Measurements from ENCODE around the gene YWHAG. TPM values are rescaled to one million over a fixed set of nuclear protein-coding genes. Genes with fewer than 3 reads are reported as not detected.

Gene YWHAG
- total RNA-seq, 2 experiments from 2014 or later, result 42.6 to 126 TPM

DNA sequence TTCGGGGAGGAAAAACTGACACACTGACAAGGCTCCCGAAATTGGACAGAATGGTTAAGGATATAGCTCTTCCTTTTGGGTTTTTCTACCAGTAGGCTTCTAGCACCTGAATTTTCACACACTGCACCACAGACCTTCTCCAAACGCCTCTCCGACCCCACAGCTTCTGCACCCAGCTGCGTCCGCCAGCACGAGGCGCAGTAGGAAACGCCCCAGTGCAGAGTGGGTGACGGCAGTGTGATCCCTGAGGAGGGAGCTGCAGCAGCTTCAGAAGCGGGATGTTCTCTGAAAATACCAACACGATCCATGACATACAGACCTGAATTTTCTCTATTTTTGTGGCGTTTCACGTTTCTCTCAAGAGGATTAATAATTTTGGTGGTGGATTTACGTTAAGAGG lies 30.4 kb downstream of the YWHAG start:
- H4K20me1 ChIP-seq (ENCODE audit: insufficient read depth, low read length), result peaks cover 27% of the 10 kb centered on the region; the same call in 1 of the 2 replicates
- no peak overlapping the region for H3K27ac ChIP-seq (ENCODE audit: low read depth, low read length, poor library complexity, severe bottlenecking)
- H3K9me2 ChIP-seq (ENCODE audit: insufficient read depth, low read length), result no peaks in the 10 kb centered on the region
- intact Hi-C loops (cut with micrococcal nuclease; ENCODE audit: unreplicated experiment), result no loop called here
- H3K36me3 ChIP-seq (ENCODE audit: insufficient read depth, low read length), result peaks cover 95% of the 10 kb centered on the region
- H3K4me2 ChIP-seq (ENCODE audit: low read length), result no peak overlapping the region
- POLR2A ChIA-PET, result interaction anchor here (1.2 kb wide), 1 partner anchor 9 kb away, joined by 3 read pairs; no protein-coding TSS in a partner anchor
- H3K9me3 ChIP-seq (ENCODE audit: low read length), result no peaks in the 10 kb centered on the region
- no peak overlapping the region for H2AFZ ChIP-seq (ENCODE audit: low read length)
- CTCF ChIA-PET (ENCODE audit: unreplicated experiment), result no interaction called here
- H3K79me2 ChIP-seq (ENCODE audit: insufficient read depth, low read depth, low read length), result peaks cover 57% of the 10 kb centered on the region
- BruUV-seq (replicated peaks), result no TSS peak
- no peak for DNase-seq (ENCODE audit: low spot score)
- H3K4me3 ChIP-seq (ENCODE audit: low read depth, low read length, poor library complexity, severe bottlenecking), result no peak overlapping the region
- TF ChIP-seq, protein P1, sequence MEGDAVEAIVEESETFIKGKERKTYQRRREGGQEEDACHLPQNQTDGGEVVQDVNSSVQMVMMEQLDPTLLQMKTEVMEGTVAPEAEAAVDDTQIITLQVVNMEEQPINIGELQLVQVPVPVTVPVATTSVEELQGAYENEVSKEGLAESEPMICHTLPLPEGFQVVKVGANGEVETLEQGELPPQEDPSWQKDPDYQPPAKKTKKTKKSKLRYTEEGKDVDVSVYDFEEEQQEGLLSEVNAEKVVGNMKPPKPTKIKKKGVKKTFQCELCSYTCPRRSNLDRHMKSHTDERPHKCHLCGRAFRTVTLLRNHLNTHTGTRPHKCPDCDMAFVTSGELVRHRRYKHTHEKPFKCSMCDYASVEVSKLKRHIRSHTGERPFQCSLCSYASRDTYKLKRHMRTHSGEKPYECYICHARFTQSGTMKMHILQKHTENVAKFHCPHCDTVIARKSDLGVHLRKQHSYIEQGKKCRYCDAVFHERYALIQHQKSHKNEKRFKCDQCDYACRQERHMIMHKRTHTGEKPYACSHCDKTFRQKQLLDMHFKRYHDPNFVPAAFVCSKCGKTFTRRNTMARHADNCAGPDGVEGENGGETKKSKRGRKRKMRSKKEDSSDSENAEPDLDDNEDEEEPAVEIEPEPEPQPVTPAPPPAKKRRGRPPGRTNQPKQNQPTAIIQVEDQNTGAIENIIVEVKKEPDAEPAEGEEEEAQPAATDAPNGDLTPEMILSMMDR (conservative IDR thresholded peaks at IDR 0.05; ENCODE audit: low read length), result no peak
- no peak for TF ChIP-seq EZH2phosphoT487 (IDR thresholded peaks at IDR 0.05; ENCODE audit: borderline replicate concordance, low read depth, low read length)
- H3K4me1 ChIP-seq (ENCODE audit: insufficient read depth, low read length, poor library complexity, severe bottlenecking), result no peaks in the 10 kb centered on the region

DNA sequence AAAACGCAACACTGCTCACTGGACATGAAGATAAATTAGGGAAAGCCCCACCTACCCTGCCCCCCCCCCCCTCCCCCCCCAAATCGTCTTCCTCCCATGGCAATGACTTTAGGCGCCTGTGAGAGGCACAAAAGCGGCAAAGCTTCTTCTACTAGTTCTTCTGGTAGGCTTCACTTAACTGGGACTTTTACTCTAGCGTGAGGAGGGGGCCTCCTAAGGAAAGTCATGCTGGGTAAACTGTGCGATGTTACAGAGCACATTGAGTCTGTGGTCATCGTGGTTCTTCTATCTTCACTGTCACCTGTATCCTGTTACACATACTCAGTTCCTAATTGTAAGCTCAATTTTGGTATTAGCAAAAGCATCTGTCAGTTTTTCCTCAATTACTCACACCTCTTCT lies 31.2 kb downstream of the YWHAG start:
- no TSS peak for BruUV-seq (replicated peaks)
- POLR2A ChIA-PET, result interaction anchor here (1.2 kb wide), 1 partner anchor 9 kb away, joined by 3 read pairs; no protein-coding TSS in a partner anchor
- CTCF ChIA-PET (ENCODE audit: unreplicated experiment), result no interaction called here
- peaks cover 27% of the 10 kb centered on the region; the same call in 1 of the 2 replicates for H4K20me1 ChIP-seq (ENCODE audit: insufficient read depth, low read length)
- peaks cover 50% of the 10 kb centered on the region for H3K79me2 ChIP-seq (ENCODE audit: insufficient read depth, low read depth, low read length)
- H3K4me3 ChIP-seq (ENCODE audit: low read depth, low read length, poor library complexity, severe bottlenecking), result no peak overlapping the region
- H3K4me2 ChIP-seq (ENCODE audit: low read length), result no peak overlapping the region
- H3K9me2 ChIP-seq (ENCODE audit: insufficient read depth, low read length), result no peaks in the 10 kb centered on the region
- peaks cover 96% of the 10 kb centered on the region for H3K36me3 ChIP-seq (ENCODE audit: insufficient read depth, low read length)
- intact Hi-C loops (cut with micrococcal nuclease; ENCODE audit: unreplicated experiment), result no loop called here
- H3K27ac ChIP-seq (ENCODE audit: low read depth, low read length, poor library complexity, severe bottlenecking), result no peak overlapping the region
- DNase-seq (ENCODE audit: low spot score), result no peak
- TF ChIP-seq, protein P1 (conservative IDR thresholded peaks at IDR 0.05; ENCODE audit: low read length), result no peak
- no peak for TF ChIP-seq EZH2phosphoT487 (IDR thresholded peaks at IDR 0.05; ENCODE audit: borderline replicate concordance, low read depth, low read length)
- no peaks in the 10 kb centered on the region for H3K4me1 ChIP-seq (ENCODE audit: insufficient read depth, low read length, poor library complexity, severe bottlenecking)
- H2AFZ ChIP-seq (ENCODE audit: low read length), result no peak overlapping the region
- no peaks in the 10 kb centered on the region for H3K9me3 ChIP-seq (ENCODE audit: low read length)

DNA sequence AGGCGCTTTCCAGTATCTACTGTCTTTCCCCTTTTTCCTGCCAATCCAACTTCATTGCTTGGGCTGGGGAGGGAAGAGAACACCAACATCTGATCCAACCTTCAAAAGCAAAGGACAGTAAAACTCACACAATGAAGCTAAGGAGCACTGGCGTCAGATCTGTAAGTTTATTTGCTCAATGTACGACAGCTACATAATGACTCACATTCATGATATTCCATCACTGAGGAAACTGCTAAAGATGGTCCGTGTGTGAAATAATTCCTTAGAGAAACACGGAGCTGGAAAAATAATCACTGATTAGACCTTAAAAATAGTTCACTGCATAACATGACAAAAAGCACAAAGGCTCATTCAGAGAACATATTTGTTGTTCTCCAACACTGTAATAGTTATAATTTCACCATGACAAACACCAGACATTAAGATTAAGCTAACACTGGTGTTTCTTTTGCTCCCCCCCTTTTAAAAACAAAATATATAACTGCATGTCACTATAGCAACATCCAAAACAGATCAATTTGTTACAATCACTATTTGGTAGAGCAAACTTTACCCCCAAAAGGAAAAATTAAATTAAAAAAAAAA lies 32.1 kb downstream of the YWHAG start:
- Histone ChIP-seq H3K4me3 (ENCODE audit: low read depth, low read length, poor library complexity, severe bottlenecking) (no peak overlapping the region), H3K79me2 (ENCODE audit: insufficient read depth, low read depth, low read length) (peaks cover 41% of the 10 kb centered on the region), H3K27ac (ENCODE audit: low read depth, low read length, poor library complexity, severe bottlenecking) (no peak overlapping the region), H3K4me2 (ENCODE audit: low read length) (no peak overlapping the region), H2AFZ (ENCODE audit: low read length) (no peak overlapping the region), H3K4me1 (ENCODE audit: insufficient read depth, low read length, poor library complexity, severe bottlenecking) (no peaks in the 10 kb centered on the region), H3K36me3 (ENCODE audit: insufficient read depth, low read length) (peaks cover 97% of the 10 kb centered on the region), H4K20me1 (ENCODE audit: insufficient read depth, low read length) (peaks cover 18% of the 10 kb centered on the region; the same call in 1 of the 2 replicates), H3K9me2 (ENCODE audit: insufficient read depth, low read length) (no peaks in the 10 kb centered on the region), H3K9me3 (ENCODE audit: low read length) (no peaks in the 10 kb centered on the region)
- ChIA-PET CTCF (ENCODE audit: unreplicated experiment) (no interaction called here), POLR2A (interaction anchor here (1.2 to 2.2 kb wide), 2 partner anchors 8 to 9 kb away, joined by 6 to 7 read pairs; no protein-coding TSS in a partner anchor)
- BruUV-seq (replicated peaks), result TSS peak; percentile 66
- TF ChIP-seq EZH2phosphoT487 (IDR thresholded peaks at IDR 0.05; ENCODE audit: borderline replicate concordance, low read depth, low read length), result no peak
- TF ChIP-seq, protein P1 (conservative IDR thresholded peaks at IDR 0.05; ENCODE audit: low read length), result no peak
- intact Hi-C loops (cut with micrococcal nuclease; ENCODE audit: unreplicated experiment), result no loop called here
- DNase-seq (ENCODE audit: low spot score), result no peak
